ENCODE data around the gene FOXP1.

Gene FOXP1

GRCh38 chr3:71444861-71445259, 138.7 kb downstream of the FOXP1 start:
- Histone ChIP-seq H3K9ac (ENCODE audit: low read length) (no peak overlapping the region), H3K4me3 (ENCODE audit: low read length) (no peak overlapping the region)
- TF ChIP-seq EZH2phosphoT487 (IDR thresholded peaks at IDR 0.05; ENCODE audit: low read depth) (no peak), CTCF (IDR thresholded peaks at IDR 0.05; ENCODE audit: low read depth, low read length) (no peak)

GRCh38 chr3:71444028-71444860, 139.3 kb downstream of the FOXP1 start:
- no peak overlapping the region for H3K27ac ChIP-seq (ENCODE audit: low read length)
- no peaks in the 10 kb centered on the region for H3K79me2 ChIP-seq (ENCODE audit: low read length)
- H2AFZ ChIP-seq (ENCODE audit: low read depth, low read length) = peak overlapping the region; percentile 57; the same call in 1 of the 2 replicates

More at GRCh38 chr3:71444861-71445259, 138.7 kb downstream of the FOXP1 start:
- Histone ChIP-seq H3K27ac (ENCODE audit: low read length) (no peak overlapping the region), H3K27me3 (ENCODE audit: low read depth, low read length) (peaks cover 11% of the 10 kb centered on the region; the same call in 1 of the 2 replicates), H3K79me2 (ENCODE audit: low read length) (no peaks in the 10 kb centered on the region), H3K4me2 (ENCODE audit: low read length) (no peak overlapping the region), H4K20me1 (ENCODE audit: insufficient read depth, low read length) (no peaks in the 10 kb centered on the region), H3K36me3 (replicated peaks; ENCODE audit: low read depth, low read length) (no peaks in the 10 kb centered on the region), H3K4me1 (ENCODE audit: low read length) (peaks cover 15% of the 10 kb centered on the region), H2AFZ (ENCODE audit: low read depth, low read length) (no peak overlapping the region), H3K9me3 (ENCODE audit: insufficient read depth, low read length) (no peaks in the 10 kb centered on the region; the same call in 1 of the 2 replicates)

GRCh38 chr3:71443332-71443731, 140.2 kb downstream of the FOXP1 start:
- no peak overlapping the region for H3K27ac ChIP-seq (ENCODE audit: low read length)
- no peak overlapping the region for H2AFZ ChIP-seq (ENCODE audit: low read depth, low read length)
- no peaks in the 10 kb centered on the region for H3K36me3 ChIP-seq (replicated peaks; ENCODE audit: low read depth, low read length)
- TF ChIP-seq CTCF (IDR thresholded peaks at IDR 0.05; ENCODE audit: low read depth, low read length) (no peak), EZH2phosphoT487 (IDR thresholded peaks at IDR 0.05; ENCODE audit: low read depth) (no peak)
- H3K4me3 ChIP-seq (ENCODE audit: low read length) = no peak overlapping the region
- H4K20me1 ChIP-seq (ENCODE audit: insufficient read depth, low read length) = no peaks in the 10 kb centered on the region
- no peak overlapping the region for H3K9ac ChIP-seq (ENCODE audit: low read length)
- no peak overlapping the region for H3K4me2 ChIP-seq (ENCODE audit: low read length)
- peaks cover 8% of the 10 kb centered on the region for H3K27me3 ChIP-seq (ENCODE audit: low read depth, low read length)
- H3K79me2 ChIP-seq (ENCODE audit: low read length) = no peaks in the 10 kb centered on the region
- peaks cover 15% of the 10 kb centered on the region for H3K4me1 ChIP-seq (ENCODE audit: low read length)
- no peaks in the 10 kb centered on the region; the same call in 1 of the 2 replicates for H3K9me3 ChIP-seq (ENCODE audit: insufficient read depth, low read length)

More at GRCh38 chr3:71444028-71444860, 139.3 kb downstream of the FOXP1 start:
- no peak for TF ChIP-seq CTCF (IDR thresholded peaks at IDR 0.05; ENCODE audit: low read depth, low read length)
- no peak for TF ChIP-seq EZH2phosphoT487 (IDR thresholded peaks at IDR 0.05; ENCODE audit: low read depth)
- no peaks in the 10 kb centered on the region for H3K36me3 ChIP-seq (replicated peaks; ENCODE audit: low read depth, low read length)
- H3K9ac ChIP-seq (ENCODE audit: low read length) = no peak overlapping the region
- H3K4me2 ChIP-seq (ENCODE audit: low read length) = peak overlapping the region; percentile 57
- no peaks in the 10 kb centered on the region; the same call in 1 of the 2 replicates for H3K9me3 ChIP-seq (ENCODE audit: insufficient read depth, low read length)
- H3K27me3 ChIP-seq (ENCODE audit: low read depth, low read length) = peaks cover 9% of the 10 kb centered on the region; the same call in 1 of the 2 replicates
- H3K4me1 ChIP-seq (ENCODE audit: low read length) = peaks cover 15% of the 10 kb centered on the region
- no peak overlapping the region; the same call in 1 of the 2 replicates for H3K4me3 ChIP-seq (ENCODE audit: low read length)
- H4K20me1 ChIP-seq (ENCODE audit: insufficient read depth, low read length) = no peaks in the 10 kb centered on the region

- no peak overlapping the region for H3K27ac ChIP-seq (ENCODE audit: low read length)
These were observed 140.9 kb downstream of the FOXP1 start for GRCh38 chr3:71442652-71443042.

More at GRCh38 chr3:71442652-71443042, 140.9 kb downstream of the FOXP1 start:
- Histone ChIP-seq H4K20me1 (ENCODE audit: insufficient read depth, low read length) (no peaks in the 10 kb centered on the region), H3K9me3 (ENCODE audit: insufficient read depth, low read length) (no peaks in the 10 kb centered on the region; the same call in 1 of the 2 replicates), H3K36me3 (replicated peaks; ENCODE audit: low read depth, low read length) (no peaks in the 10 kb centered on the region), H3K79me2 (ENCODE audit: low read length) (no peaks in the 10 kb centered on the region), H3K4me2 (ENCODE audit: low read length) (no peak overlapping the region), H3K9ac (ENCODE audit: low read length) (no peak overlapping the region), H2AFZ (ENCODE audit: low read depth, low read length) (no peak overlapping the region), H3K4me1 (ENCODE audit: low read length) (peaks cover 15% of the 10 kb centered on the region), H3K4me3 (ENCODE audit: low read length) (no peak overlapping the region), H3K27me3 (ENCODE audit: low read depth, low read length) (peaks cover 15% of the 10 kb centered on the region)
- no peak for TF ChIP-seq CTCF (IDR thresholded peaks at IDR 0.05; ENCODE audit: low read depth, low read length)
- no peak for TF ChIP-seq EZH2phosphoT487 (IDR thresholded peaks at IDR 0.05; ENCODE audit: low read depth)

Data from OCI-LY3 (cell line).